ENCODE data around the gene BLNK. TPM values are rescaled to one million over a fixed set of nuclear protein-coding genes. Genes with fewer than 3 reads are reported as not detected.
A peak's percentile ranks its signal among the peaks of the same experiment; 100 is the strongest.

BLNK gene
- total RNA-seq, 1 donor from 2014 or later = 267 TPM

DNA sequence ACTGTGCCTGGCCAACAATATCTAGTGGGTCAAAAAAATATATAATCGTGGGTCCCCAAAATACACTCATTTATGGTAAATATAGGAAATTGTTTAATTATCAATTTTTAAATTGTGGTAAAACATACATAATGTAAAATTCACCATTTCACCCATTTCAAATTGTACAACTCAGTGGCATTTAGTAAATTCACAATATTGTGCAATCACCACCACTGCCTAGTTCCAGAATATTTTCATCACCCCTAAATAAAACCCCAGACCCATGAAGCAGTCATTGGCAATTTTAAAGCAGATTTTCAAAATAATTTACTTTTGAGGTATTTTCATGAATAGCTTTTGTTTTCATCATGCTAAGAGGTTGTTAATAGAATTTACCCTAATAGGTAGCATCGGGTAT is 10.2 kb downstream of the BLNK start:
- Mint-ChIP-seq H3K27me3 (no peaks in the 10 kb centered on the region), H3K9me3 (no peaks in the 10 kb centered on the region), H3K36me3 (ENCODE audit: low read depth) (peaks cover 79% of the 10 kb centered on the region), H3K4me3 (no peak overlapping the region), H3K27ac (peak overlapping the region; percentile 30), H3K4me1 (peaks cover 97% of the 10 kb centered on the region)
- ChIA-PET CTCF (interaction anchor here (1.2 to 3.6 kb wide), 4 partner anchors 26 to 31 kb away, joined by 3 to 32 read pairs (median 4); no protein-coding TSS in a partner anchor), POLR2A (interaction anchor here (1.2 to 12.1 kb wide), 4 partner anchors 10 to 31 kb away, joined by 8 to 93 read pairs (median 45); partner anchors contain the start of gene BLNK)
- no peak for DNase-seq
- ATAC-seq (ENCODE audit: low read depth) = no peak
- intact Hi-C loops (cut with micrococcal nuclease) = no loop called here
- TF ChIP-seq, protein P1, sequence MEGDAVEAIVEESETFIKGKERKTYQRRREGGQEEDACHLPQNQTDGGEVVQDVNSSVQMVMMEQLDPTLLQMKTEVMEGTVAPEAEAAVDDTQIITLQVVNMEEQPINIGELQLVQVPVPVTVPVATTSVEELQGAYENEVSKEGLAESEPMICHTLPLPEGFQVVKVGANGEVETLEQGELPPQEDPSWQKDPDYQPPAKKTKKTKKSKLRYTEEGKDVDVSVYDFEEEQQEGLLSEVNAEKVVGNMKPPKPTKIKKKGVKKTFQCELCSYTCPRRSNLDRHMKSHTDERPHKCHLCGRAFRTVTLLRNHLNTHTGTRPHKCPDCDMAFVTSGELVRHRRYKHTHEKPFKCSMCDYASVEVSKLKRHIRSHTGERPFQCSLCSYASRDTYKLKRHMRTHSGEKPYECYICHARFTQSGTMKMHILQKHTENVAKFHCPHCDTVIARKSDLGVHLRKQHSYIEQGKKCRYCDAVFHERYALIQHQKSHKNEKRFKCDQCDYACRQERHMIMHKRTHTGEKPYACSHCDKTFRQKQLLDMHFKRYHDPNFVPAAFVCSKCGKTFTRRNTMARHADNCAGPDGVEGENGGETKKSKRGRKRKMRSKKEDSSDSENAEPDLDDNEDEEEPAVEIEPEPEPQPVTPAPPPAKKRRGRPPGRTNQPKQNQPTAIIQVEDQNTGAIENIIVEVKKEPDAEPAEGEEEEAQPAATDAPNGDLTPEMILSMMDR (IDR thresholded peaks at IDR 0.05) = no peak

DNA sequence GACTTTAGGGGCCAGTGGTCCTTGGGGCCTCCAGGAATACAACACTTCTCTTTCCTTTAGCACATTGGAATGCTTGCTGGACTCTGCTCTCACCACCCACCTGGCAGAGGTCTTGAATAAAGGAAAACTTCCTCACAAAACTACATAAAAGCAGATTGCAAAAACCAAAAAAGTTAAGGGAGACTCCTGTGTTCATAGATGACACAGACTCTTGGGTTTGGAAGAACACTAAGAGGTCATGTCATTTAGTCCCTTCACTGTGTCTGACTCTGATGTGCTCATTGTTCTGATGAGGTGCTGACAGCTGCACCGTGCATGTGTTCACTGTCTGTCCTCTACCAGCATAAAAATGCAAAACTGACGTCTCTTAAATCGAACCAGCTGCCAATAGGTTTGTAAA is 11.4 kb downstream of the BLNK start:
- intact Hi-C loops (cut with micrococcal nuclease) = no loop called here
- Mint-ChIP-seq H3K4me1 (peaks cover 93% of the 10 kb centered on the region), H3K4me3 (peak overlapping the region; percentile 55), H3K27me3 (no peaks in the 10 kb centered on the region), H3K36me3 (ENCODE audit: low read depth) (peaks cover 75% of the 10 kb centered on the region), H3K9me3 (no peaks in the 10 kb centered on the region), H3K27ac (peak overlapping the region; percentile 82)
- no peak for DNase-seq
- TF ChIP-seq, protein P1 (IDR thresholded peaks at IDR 0.05) = no peak
- peak; percentile 38 for ATAC-seq (ENCODE audit: low read depth)
- CTCF ChIA-PET = interaction anchor here (1.5 to 3.6 kb wide), 2 partner anchors 30 kb away, joined by 7 to 32 read pairs; no protein-coding TSS in a partner anchor
- POLR2A ChIA-PET = interaction anchor here (1.0 to 12.1 kb wide), 6 partner anchors 11 to 31 kb away, joined by 3 to 93 read pairs (median 12); partner anchors contain the start of gene BLNK

DNA sequence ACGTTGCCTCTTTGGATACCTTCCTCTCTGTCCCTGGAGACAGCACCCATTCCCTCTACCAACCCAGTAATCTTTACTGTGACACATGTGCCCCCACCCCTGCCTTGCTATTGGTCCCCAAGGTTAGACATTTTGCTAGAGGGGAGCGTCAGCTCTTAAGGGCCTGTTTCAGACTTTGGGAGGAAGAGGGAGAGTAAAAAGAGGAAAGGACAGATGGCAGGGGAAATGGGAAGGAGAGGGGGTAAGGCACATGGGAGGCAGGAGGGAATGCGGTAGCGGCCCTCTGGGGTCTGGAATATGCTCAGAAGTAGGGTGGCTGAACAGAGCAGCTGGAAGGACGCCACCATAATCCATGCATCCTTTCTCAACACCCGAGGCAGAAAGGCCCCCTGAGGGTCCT is 12.2 kb downstream of the BLNK start:
- peak overlapping the region; percentile 74 for H3K27ac Mint-ChIP-seq
- H3K4me1 Mint-ChIP-seq = peaks cover 93% of the 10 kb centered on the region
- intact Hi-C loops (cut with micrococcal nuclease) = loop anchor here (5.0 kb wide), 1 partner anchor 33 kb away; no protein-coding TSS in a partner anchor
- TF ChIP-seq, protein P1 (IDR thresholded peaks at IDR 0.05) = no peak
- ChIA-PET CTCF (interaction anchor here (1.4 to 1.5 kb wide), 2 partner anchors 8 to 29 kb away, joined by 4 to 7 read pairs; no protein-coding TSS in a partner anchor), POLR2A (interaction anchor here (0.7 to 12.1 kb wide), 4 partner anchors 11 to 31 kb away, joined by 3 to 93 read pairs (median 38); partner anchors contain the start of gene BLNK)
- no peaks in the 10 kb centered on the region for H3K9me3 Mint-ChIP-seq
- H3K4me3 Mint-ChIP-seq = peak overlapping the region; percentile 40
- H3K27me3 Mint-ChIP-seq = no peaks in the 10 kb centered on the region
- ATAC-seq (ENCODE audit: low read depth) = no peak
- H3K36me3 Mint-ChIP-seq (ENCODE audit: low read depth) = peaks cover 78% of the 10 kb centered on the region
- no peak for DNase-seq

- Mint-ChIP-seq H3K9me3 (no peaks in the 10 kb centered on the region), H3K27ac (peak overlapping the region; percentile 83)
These were observed 13.4 kb downstream of the BLNK start for GRCh38 chr10:96257944-96258343.

More at GRCh38 chr10:96257944-96258343, 13.4 kb downstream of the BLNK start:
- ChIA-PET POLR2A (interaction anchor here (0.8 to 12.1 kb wide), 5 partner anchors 9 to 29 kb away, joined by 4 to 93 read pairs (median 12); partner anchors contain the start of gene BLNK), CTCF (interaction anchor here (1.4 to 4.2 kb wide), 2 partner anchors 9 to 28 kb away, joined by 4 to 13 read pairs; no protein-coding TSS in a partner anchor)
- Mint-ChIP-seq H3K27me3 (no peaks in the 10 kb centered on the region), H3K4me1 (peaks cover 90% of the 10 kb centered on the region), H3K36me3 (ENCODE audit: low read depth) (peaks cover 74% of the 10 kb centered on the region), H3K4me3 (peak overlapping the region; percentile 48)
- ATAC-seq (ENCODE audit: low read depth) = peak; percentile 16
- no peak for DNase-seq
- intact Hi-C loops (cut with micrococcal nuclease) = loop anchor here (1.0 to 5.0 kb wide), 3 partner anchors 11 to 34 kb away; partner anchors contain the start of gene BLNK
- TF ChIP-seq, protein P1 (IDR thresholded peaks at IDR 0.05) = no peak
